ENCODE measurements around the gene ATP2B2. TPM values are rescaled to one million over a fixed set of nuclear protein-coding genes. Genes with fewer than 3 reads are reported as not detected.

ATP2B2 gene
- total and polyA plus RNA-seq, 2 of the 8 experiments (the other 6 are each of a cell fraction or from before 2014, with no cell fraction given): 0.14 to 1.2 TPM

DNA sequence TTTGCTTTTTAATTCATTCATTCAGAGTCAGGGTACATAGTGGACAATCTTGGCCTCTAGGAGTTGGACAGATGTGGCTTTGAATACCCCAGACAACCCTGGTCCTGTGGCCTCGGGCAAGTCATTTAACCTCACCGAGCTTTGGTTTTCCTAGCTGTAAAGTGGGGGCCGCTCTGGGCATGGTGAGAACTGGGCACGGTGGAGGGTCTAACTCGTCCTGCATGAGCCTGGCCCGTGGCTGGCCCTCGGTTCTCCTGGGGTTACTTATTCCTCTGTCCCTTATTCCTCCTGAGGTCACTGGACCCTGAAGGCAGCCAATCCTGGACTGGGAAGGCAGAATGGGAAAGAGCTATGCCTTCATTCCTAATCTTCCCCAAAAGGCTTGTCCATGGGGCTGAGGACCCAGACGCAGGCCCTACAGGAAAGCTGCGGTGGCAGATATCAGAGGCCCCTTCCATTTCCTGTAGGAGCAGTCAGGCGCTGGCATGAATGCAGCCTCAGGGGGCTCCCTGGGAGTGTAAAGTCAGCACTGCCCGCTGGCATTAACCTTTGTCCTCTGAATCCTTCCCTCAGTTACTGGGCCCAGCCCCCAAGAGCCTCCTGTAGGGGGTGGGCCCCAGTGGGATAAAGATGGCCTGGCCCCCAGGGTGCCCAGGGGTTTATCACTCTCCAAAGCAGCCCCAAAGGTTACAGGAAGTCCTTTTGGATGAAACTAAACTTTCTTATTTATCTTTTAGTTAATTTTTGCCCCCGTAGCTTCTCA is 166.6 kb downstream of the ATP2B2 start:
- no peak overlapping the region for H3K4me2 ChIP-seq (ENCODE audit: insufficient read depth in 1 of 2, low read depth in 2 of 2, low read length in 2 of 2)
- no peak overlapping the region for H2BK12ac ChIP-seq (ENCODE audit: low read depth, low read length)
- H3K56ac ChIP-seq (replicated peaks; ENCODE audit: insufficient read length, low read depth, low read length): no peak overlapping the region
- no peaks in the 10 kb centered on the region for H4K20me1 ChIP-seq (replicated peaks in 1 of 2; ENCODE audit: control insufficient read depth in 1 of 2, insufficient read depth in 2 of 2, low read length in 2 of 2)
- no peak overlapping the region for H4K91ac ChIP-seq (replicated peaks; ENCODE audit: insufficient read length, low read length)
- H3K14ac ChIP-seq (ENCODE audit: insufficient read length): no peak overlapping the region
- no peak overlapping the region for H2AK5ac ChIP-seq (ENCODE audit: low read depth, low read length)
- DNase-seq (ENCODE audit: low read depth in 1 of 2, low spot score in 2 of 2) (no peak), FAIRE-seq (no peak)
- no peak overlapping the region for H3K9ac ChIP-seq (replicated peaks in 1 of 4; ENCODE audit: extremely low read depth in 1 of 4, low read depth in 3 of 4, low read length in 3 of 4)
- no peaks in the 10 kb centered on the region for H3K9me3 ChIP-seq (ENCODE audit: insufficient read depth in 2 of 2, low read depth in 1 of 2, low read length in 1 of 2)
- H3K4me3 ChIP-seq (ENCODE audit: extremely low read depth in 1 of 4, insufficient read depth in 2 of 4, low read depth in 3 of 4, low read length in 4 of 4): no peak overlapping the region
- H3K27ac ChIP-seq (ENCODE audit: low read depth, low read length): no peak overlapping the region
- H3K18ac ChIP-seq (ENCODE audit: extremely low read depth, low read length): no peak overlapping the region
- no peak overlapping the region for H2BK15ac ChIP-seq (ENCODE audit: low read length)
- H3K23me2 ChIP-seq (ENCODE audit: low read depth, low read length): no peaks in the 10 kb centered on the region
- H3K23ac ChIP-seq (ENCODE audit: insufficient read length): no peak overlapping the region
- H2AFZ ChIP-seq (ENCODE audit: low read length): no peak overlapping the region
- no peak overlapping the region for H2BK5ac ChIP-seq (ENCODE audit: low read depth, low read length)
- no peaks in the 10 kb centered on the region for H3K79me2 ChIP-seq (ENCODE audit: control insufficient read depth in 1 of 2, insufficient read depth in 2 of 2, low read length in 2 of 2)
- CTCF ChIA-PET (ENCODE audit: partially characterized antibody): interaction anchor here (0.8 to 2.6 kb wide), 9 partner anchors 11 to 401 kb away, joined by 3 to 11 read pairs (median 3); no protein-coding TSS in a partner anchor
- POLR2A ChIA-PET (ENCODE audit: partially characterized antibody): no interaction called here
- H4K8ac ChIP-seq (ENCODE audit: extremely low read depth, insufficient read depth, low read length): no peak overlapping the region
- no peak overlapping the region for H2BK20ac ChIP-seq (ENCODE audit: low read length)
- H3K79me1 ChIP-seq (ENCODE audit: low read depth, low read length): no peaks in the 10 kb centered on the region
- 84% methylated on average over 12 of the region's 12 CpGs; no CpG with 5 or more reads in 1 of the 2 experiments for WGBS, 2 experiments (ENCODE audit: extremely low coverage in 1 of 2, insufficient coverage in 1 of 2, insufficient read length in 1 of 2, insufficient replicate concordance in 2 of 2, low coverage in 1 of 2, low lambda C conversion rate in 2 of 2, missing lambda C conversion rate in 1 of 2)
- no peak overlapping the region for H3K4ac ChIP-seq (replicated peaks; ENCODE audit: insufficient read length, low read depth, low read length)
- no peak overlapping the region for H2BK120ac ChIP-seq (replicated peaks; ENCODE audit: low read depth, low read length)
- no peaks in the 10 kb centered on the region; a peak in 1 of 7 replicates for H3K27me3 ChIP-seq (replicated peaks in 1 of 4; ENCODE audit: control insufficient read depth in 3 of 4, extremely low read depth in 1 of 4, insufficient read depth in 3 of 4, low read length in 3 of 4)
- H4K5ac ChIP-seq (ENCODE audit: insufficient read length, low read depth, low read length): no peak overlapping the region
- no peaks in the 10 kb centered on the region for H3K36me3 ChIP-seq (ENCODE audit: control insufficient read depth in 2 of 4, insufficient read depth in 4 of 4, low read length in 3 of 4)
- peaks cover 0 to 2% (median 0%) of the 10 kb centered on the region in 4 experiments; a peak in 1 of 7 replicates for H3K4me1 ChIP-seq (replicated peaks in 1 of 4; ENCODE audit: control insufficient read depth in 3 of 4, insufficient read depth in 4 of 4, low read length in 3 of 4)
- TF ChIP-seq SP1 (IDR thresholded peaks at IDR 0.05; ENCODE audit: low read depth, low read length) (no peak), CEBPB (IDR thresholded peaks at IDR 0.05; ENCODE audit: low read depth, low read length) (no peak), RAD21 (IDR thresholded peaks at IDR 0.05 in 1 of 2, conservative IDR thresholded peaks at IDR 0.05 in 1 of 2; ENCODE audit: low read depth in 2 of 2, low read length in 2 of 2) (no peak), FOSL1 (IDR thresholded peaks at IDR 0.05; ENCODE audit: insufficient read depth, low read depth, low read length) (no peak), TAF1 (IDR thresholded peaks at IDR 0.05; ENCODE audit: low read depth, low read length) (no peak), BCL11A (IDR thresholded peaks at IDR 0.05; ENCODE audit: low read depth in 2 of 2, low read length in 2 of 2) (no peak), POU5F1 (IDR thresholded peaks at IDR 0.05; ENCODE audit: low read depth, low read length) (no peak), EP300 (IDR thresholded peaks at IDR 0.05; ENCODE audit: borderline replicate concordance in 1 of 2, low read depth in 2 of 2, low read length in 2 of 2) (no peak), POLR2A (IDR thresholded peaks at IDR 0.05; ENCODE audit: control extremely low read depth in 1 of 2, low read depth in 2 of 2, low read length in 2 of 2) (no peak)
- TF ChIP-seq, protein P1, sequence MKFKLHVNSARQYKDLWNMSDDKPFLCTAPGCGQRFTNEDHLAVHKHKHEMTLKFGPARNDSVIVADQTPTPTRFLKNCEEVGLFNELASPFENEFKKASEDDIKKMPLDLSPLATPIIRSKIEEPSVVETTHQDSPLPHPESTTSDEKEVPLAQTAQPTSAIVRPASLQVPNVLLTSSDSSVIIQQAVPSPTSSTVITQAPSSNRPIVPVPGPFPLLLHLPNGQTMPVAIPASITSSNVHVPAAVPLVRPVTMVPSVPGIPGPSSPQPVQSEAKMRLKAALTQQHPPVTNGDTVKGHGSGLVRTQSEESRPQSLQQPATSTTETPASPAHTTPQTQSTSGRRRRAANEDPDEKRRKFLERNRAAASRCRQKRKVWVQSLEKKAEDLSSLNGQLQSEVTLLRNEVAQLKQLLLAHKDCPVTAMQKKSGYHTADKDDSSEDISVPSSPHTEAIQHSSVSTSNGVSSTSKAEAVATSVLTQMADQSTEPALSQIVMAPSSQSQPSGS (IDR thresholded peaks at IDR 0.05; ENCODE audit: low read length): no peak

Measured in H1 (cell line).